ENCODE results near the gene SH3GLB1.

DNA sequence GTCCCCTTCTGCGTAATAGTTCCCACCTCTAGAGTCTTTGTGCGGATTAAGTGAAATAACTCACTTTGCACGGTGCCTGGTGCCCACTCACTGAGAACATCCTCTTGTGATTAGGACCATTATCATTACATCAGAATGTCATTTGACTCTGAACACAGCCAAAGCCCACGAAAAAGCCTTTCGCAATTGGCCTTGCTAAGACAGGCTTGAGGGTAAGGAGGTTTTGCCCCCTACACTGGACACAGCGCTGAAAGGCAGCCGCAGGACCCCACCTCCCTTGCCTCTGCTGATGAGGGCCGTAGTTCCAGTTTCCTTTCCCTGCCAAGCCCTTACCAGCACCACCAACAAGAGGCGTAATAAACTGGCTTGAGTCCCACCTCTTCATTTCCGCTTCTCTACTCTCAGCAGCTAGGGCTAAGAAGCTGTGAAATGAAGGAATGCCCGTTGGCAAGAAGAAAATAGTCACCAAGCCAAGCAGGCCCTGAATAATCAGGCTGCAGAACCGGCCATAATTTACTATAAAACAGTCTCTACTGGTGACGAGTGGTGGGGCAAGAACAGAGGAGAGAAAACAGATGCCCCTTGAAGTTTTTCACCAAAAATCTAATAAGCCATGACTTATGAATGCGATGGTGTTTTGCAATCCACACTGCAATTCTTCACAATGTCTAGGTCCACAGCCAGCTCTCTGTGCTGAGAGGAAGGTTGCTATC is 53.1 kb downstream of the SH3GLB1 start:
- TF ChIP-seq, protein P1, sequence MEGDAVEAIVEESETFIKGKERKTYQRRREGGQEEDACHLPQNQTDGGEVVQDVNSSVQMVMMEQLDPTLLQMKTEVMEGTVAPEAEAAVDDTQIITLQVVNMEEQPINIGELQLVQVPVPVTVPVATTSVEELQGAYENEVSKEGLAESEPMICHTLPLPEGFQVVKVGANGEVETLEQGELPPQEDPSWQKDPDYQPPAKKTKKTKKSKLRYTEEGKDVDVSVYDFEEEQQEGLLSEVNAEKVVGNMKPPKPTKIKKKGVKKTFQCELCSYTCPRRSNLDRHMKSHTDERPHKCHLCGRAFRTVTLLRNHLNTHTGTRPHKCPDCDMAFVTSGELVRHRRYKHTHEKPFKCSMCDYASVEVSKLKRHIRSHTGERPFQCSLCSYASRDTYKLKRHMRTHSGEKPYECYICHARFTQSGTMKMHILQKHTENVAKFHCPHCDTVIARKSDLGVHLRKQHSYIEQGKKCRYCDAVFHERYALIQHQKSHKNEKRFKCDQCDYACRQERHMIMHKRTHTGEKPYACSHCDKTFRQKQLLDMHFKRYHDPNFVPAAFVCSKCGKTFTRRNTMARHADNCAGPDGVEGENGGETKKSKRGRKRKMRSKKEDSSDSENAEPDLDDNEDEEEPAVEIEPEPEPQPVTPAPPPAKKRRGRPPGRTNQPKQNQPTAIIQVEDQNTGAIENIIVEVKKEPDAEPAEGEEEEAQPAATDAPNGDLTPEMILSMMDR (conservative IDR thresholded peaks at IDR 0.05 in 1 of 2, IDR thresholded peaks at IDR 0.05 in 1 of 2; ENCODE audit: low read depth in 1 of 2, low read length in 2 of 2) = no peak
- TF ChIP-seq EZH2 (IDR thresholded peaks at IDR 0.05; ENCODE audit: low read length, missing control alignments) = no peak
